HG02840 (cell line): ENCODE results near the gene DNAL1.
"Not testable (repeated sequence)": the region's sequence is repeated elsewhere in the genome, so short reads cannot be mapped to it uniquely, and the experiment has no call there.

Source experiments
- ATAC-seq: cut with Tn5 transposase; IDR thresholded peaks from one replicate; pipeline ENCODE4 v1.9.1; 2021; ENCODE audit warnings: mild to moderate bottlenecking, moderate library complexity, moderate number of reproducible peaks; ENCODE audit not compliant: unreplicated experiment, low FRiP score

The DNAL1 gene

GRCh38 chr14:73644531-73645247 lies at the start of gene DNAL1:
TSS of gene DNAL1 (plus strand) at chr14:73644986. CDS start at chr14:73645040, 54 bp downstream.
- peak; percentile 89 for ATAC-seq

GRCh38 chr14:73599499-73599898 lies 45.3 kb upstream of the DNAL1 start:
- no peak for ATAC-seq

- ATAC-seq = no peak
These were observed 41.8 kb upstream of the DNAL1 start for GRCh38 chr14:73602994-73603393.

GRCh38 chr14:73606271-73606670 lies 38.5 kb upstream of the DNAL1 start:
- no peak for ATAC-seq

GRCh38 chr14:73607241-73607640 lies 37.5 kb upstream of the DNAL1 start:
- ATAC-seq = no peak

- no peak for ATAC-seq
These were observed 34.1 kb upstream of the DNAL1 start for GRCh38 chr14:73610687-73611086.

- ATAC-seq = no peak
These were observed 32.3 kb upstream of the DNAL1 start, which contains the start of gene ACOT6 for GRCh38 chr14:73612339-73613045. TSS of gene ACOT6 (plus strand) at chr14:73612517. CDS start at chr14:73612572, 55 bp downstream.

GRCh38 chr14:73613046-73613383 lies 31.8 kb upstream of the DNAL1 start:
- no peak for ATAC-seq

GRCh38 chr14:73613419-73613963 lies 31.3 kb upstream of the DNAL1 start:
- ATAC-seq = no peak

- ATAC-seq = no peak
These were observed 28.0 kb upstream of the DNAL1 start for GRCh38 chr14:73616831-73617230.

- ATAC-seq = no peak
These were observed 25.3 kb upstream of the DNAL1 start for GRCh38 chr14:73619524-73619923.

- ATAC-seq = no peak
These were observed 24.5 kb upstream of the DNAL1 start for GRCh38 chr14:73620268-73620667.

- ATAC-seq = no peak
These were observed 21.2 kb upstream of the DNAL1 start for GRCh38 chr14:73623504-73624054.

GRCh38 chr14:73625706-73626105 lies 19.1 kb upstream of the DNAL1 start:
- no peak for ATAC-seq

- no peak for ATAC-seq
These were observed 17.6 kb upstream of the DNAL1 start for GRCh38 chr14:73627151-73627558.

- ATAC-seq = no peak
These were observed 14.6 kb upstream of the DNAL1 start for GRCh38 chr14:73630009-73630780.

GRCh38 chr14:73633116-73634010 lies 11.4 kb upstream of the DNAL1 start:
- ATAC-seq = no peak

- ATAC-seq = no peak
These were observed 10.6 kb upstream of the DNAL1 start for GRCh38 chr14:73634011-73634833.

- ATAC-seq = not testable (repeated sequence)
These were observed 8.4 kb upstream of the DNAL1 start for GRCh38 chr14:73636355-73636754.
